Measurements from ENCODE around the gene CYSRT1.

The CYSRT1 gene

GRCh38 chr9:137268538-137269201 lies 43.7 kb downstream of the CYSRT1 start:
- no peak for TF ChIP-seq RAD21 (IDR thresholded peaks at IDR 0.05; ENCODE audit: low read depth)
- no peak for TF ChIP-seq TEAD4 (IDR thresholded peaks at IDR 0.05)
- TF ChIP-seq REST (IDR thresholded peaks at IDR 0.05; ENCODE audit: low read depth), result no peak
- no peak for TF ChIP-seq NFIC (IDR thresholded peaks at IDR 0.05)
- no peak for TF ChIP-seq TAF1 (IDR thresholded peaks at IDR 0.05; ENCODE audit: low read depth)
- no peak for TF ChIP-seq USF1 (IDR thresholded peaks at IDR 0.05)
- TF ChIP-seq EP300 (IDR thresholded peaks at IDR 0.05; ENCODE audit: borderline replicate concordance), result no peak
- TF ChIP-seq EGR1 (IDR thresholded peaks at IDR 0.05), result no peak
- no peak for TF ChIP-seq TCF12 (IDR thresholded peaks at IDR 0.05; ENCODE audit: low read depth)
- TF ChIP-seq MAX (IDR thresholded peaks at IDR 0.05), result no peak
- TF ChIP-seq CREB1 (IDR thresholded peaks at IDR 0.05; ENCODE audit: low read depth), result no peak
- no peak for TF ChIP-seq FOXM1 (IDR thresholded peaks at IDR 0.05; ENCODE audit: borderline replicate concordance, low read depth)
- no peak for TF ChIP-seq CEBPB (IDR thresholded peaks at IDR 0.05)
- no peak for TF ChIP-seq ZBTB7A (IDR thresholded peaks at IDR 0.05; ENCODE audit: low read depth)
- no peak for TF ChIP-seq YY1 (IDR thresholded peaks at IDR 0.05; ENCODE audit: low read depth)

GRCh38 chr9:137269231-137269772 lies 44.3 kb downstream of the CYSRT1 start:
- TF ChIP-seq FOXM1 (IDR thresholded peaks at IDR 0.05; ENCODE audit: borderline replicate concordance, low read depth) (no peak), USF1 (IDR thresholded peaks at IDR 0.05) (no peak), NFIC (IDR thresholded peaks at IDR 0.05) (no peak), CEBPB (IDR thresholded peaks at IDR 0.05) (no peak), ZBTB7A (IDR thresholded peaks at IDR 0.05; ENCODE audit: low read depth) (no peak), TAF1 (IDR thresholded peaks at IDR 0.05; ENCODE audit: low read depth) (no peak), YY1 (IDR thresholded peaks at IDR 0.05; ENCODE audit: low read depth) (no peak), TCF12 (IDR thresholded peaks at IDR 0.05; ENCODE audit: low read depth) (no peak), EP300 (IDR thresholded peaks at IDR 0.05; ENCODE audit: borderline replicate concordance) (no peak), MAX (IDR thresholded peaks at IDR 0.05) (no peak), RAD21 (IDR thresholded peaks at IDR 0.05; ENCODE audit: low read depth) (no peak), EGR1 (IDR thresholded peaks at IDR 0.05) (no peak), TEAD4 (IDR thresholded peaks at IDR 0.05) (no peak), CREB1 (IDR thresholded peaks at IDR 0.05; ENCODE audit: low read depth) (no peak), REST (IDR thresholded peaks at IDR 0.05; ENCODE audit: low read depth) (no peak)

- TF ChIP-seq ZBTB7A (IDR thresholded peaks at IDR 0.05; ENCODE audit: low read depth) (no peak), REST (IDR thresholded peaks at IDR 0.05; ENCODE audit: low read depth) (no peak), EP300 (IDR thresholded peaks at IDR 0.05; ENCODE audit: borderline replicate concordance) (no peak), FOXM1 (IDR thresholded peaks at IDR 0.05; ENCODE audit: borderline replicate concordance, low read depth) (no peak), RAD21 (IDR thresholded peaks at IDR 0.05; ENCODE audit: low read depth) (no peak), EGR1 (IDR thresholded peaks at IDR 0.05) (no peak), USF1 (IDR thresholded peaks at IDR 0.05) (no peak), NFIC (IDR thresholded peaks at IDR 0.05) (no peak), TAF1 (IDR thresholded peaks at IDR 0.05; ENCODE audit: low read depth) (no peak), CREB1 (IDR thresholded peaks at IDR 0.05; ENCODE audit: low read depth) (no peak), TCF12 (IDR thresholded peaks at IDR 0.05; ENCODE audit: low read depth) (no peak), YY1 (IDR thresholded peaks at IDR 0.05; ENCODE audit: low read depth) (no peak), CEBPB (IDR thresholded peaks at IDR 0.05) (no peak), MAX (IDR thresholded peaks at IDR 0.05) (no peak), TEAD4 (IDR thresholded peaks at IDR 0.05) (no peak)
Measured at GRCh38 chr9:137270929-137271695, 46.1 kb downstream of the CYSRT1 start.
